DOHH2 (cell line): ENCODE results near the gene TARS3.
"Not testable (repeated sequence)": the region's sequence is repeated elsewhere in the genome, so short reads cannot be mapped to it uniquely, and the experiment has no call there.

Experiments used
- CTCF ChIP-seq: fragments of 200-600 bp; sonication (generic); IDR thresholded peaks from one replicate; pipeline ENCODE4 v1.5.1; 2014; ENCODE audit warnings: antibody characterized with exemption, mild to moderate bottlenecking, low read depth, low read length; ENCODE audit not compliant: poor library complexity, severe bottlenecking
- EZH2phosphoT487 ChIP-seq: fragments of 200-600 bp; sonication (generic); IDR thresholded peaks from 2 replicates; pipeline ENCODE4 v1.6.1; 2017; ENCODE audit warnings: borderline replicate concordance, mild to moderate bottlenecking, antibody characterized with exemption, low read length, moderate library complexity, mixed read lengths

DNA sequence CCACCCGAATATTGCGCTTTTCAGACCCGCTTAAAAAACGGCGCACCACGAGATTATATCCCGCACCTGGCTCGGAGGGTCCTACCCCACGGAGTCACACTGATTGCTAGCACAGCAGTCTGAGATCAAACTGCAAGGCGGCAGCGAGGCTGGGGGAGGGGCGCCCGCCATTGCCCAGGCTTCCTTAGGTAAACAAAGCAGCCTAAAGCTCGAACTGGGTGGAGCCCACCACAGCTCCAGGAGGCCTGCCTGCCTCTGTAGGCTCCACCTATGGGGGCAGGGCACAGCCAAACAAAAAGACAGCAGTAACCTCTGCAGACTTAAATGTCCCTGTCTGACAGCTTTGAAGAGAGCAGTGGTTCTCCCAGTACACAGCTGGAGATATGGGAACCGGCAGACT, 97.5 kb downstream of the TARS3 start:
- not testable (repeated sequence) for TF ChIP-seq CTCF, EZH2phosphoT487
